ENCODE measurements around the gene SPNS2.

The SPNS2 gene

DNA sequence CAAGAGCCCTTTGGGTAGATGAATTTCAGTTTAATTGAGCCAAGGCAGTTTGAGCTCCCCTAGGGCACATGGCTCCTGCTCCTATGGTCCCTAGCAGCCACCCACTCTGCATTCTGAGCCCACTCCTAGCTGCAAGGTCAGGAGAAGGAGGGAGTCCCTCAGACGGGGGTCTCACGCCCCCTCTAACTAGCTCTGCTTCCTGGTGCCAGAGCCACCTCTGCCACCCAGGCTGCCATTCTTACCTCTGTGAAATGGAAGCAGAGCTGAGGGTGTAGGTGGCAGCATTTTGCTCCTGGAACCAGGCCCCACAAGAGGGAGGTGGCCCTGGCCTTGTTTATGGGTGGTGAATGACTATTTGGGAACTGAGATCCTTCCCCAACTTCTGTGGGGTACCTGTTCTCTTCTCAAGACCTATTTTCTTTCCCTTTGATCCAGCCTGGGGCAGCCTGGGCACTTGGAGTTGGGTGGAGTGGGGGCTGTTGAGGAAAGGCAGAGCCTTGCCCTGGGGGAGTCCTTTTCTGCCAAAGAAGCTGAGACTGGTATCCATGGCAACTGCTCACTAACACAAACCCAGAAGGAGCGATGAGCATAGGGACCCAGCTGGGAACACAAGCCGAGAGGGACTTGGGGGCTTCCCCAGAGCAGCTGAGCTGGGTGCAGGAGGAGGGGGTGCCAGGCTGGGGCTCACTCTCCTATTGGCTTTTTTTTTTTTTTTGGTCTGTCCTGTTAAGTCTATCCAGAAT is 4.8 kb downstream of the SPNS2 start:
- DNase-seq (ENCODE audit: low read depth in 1 of 2, low spot score in 1 of 2) = no peak

DNA sequence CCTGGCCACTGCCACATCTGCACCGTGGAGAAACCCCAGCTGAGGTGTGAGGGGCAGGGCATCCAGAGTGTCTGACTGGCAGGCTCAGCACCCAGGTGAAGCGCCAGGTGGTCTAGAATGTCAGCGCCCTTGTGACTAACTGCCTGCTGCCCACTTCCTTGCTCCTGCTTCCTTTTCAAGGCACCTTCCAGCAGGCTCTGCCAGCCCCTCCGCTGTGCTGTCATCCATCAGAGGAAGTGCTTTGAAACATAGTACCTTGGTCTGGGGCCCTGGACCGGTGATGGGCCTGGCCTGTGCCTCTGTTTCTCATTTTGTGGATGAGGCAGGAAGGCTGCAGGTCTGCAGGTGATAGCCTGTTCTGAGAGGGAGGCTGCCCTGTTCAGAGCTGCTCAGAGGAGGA is 5.5 kb downstream of the SPNS2 start:
- DNase-seq (ENCODE audit: low read depth in 1 of 2, low spot score in 1 of 2) = no peak

GRCh38 chr17:4505187-4505586 is 6.5 kb downstream of the SPNS2 start:
- no peak for DNase-seq (ENCODE audit: low read depth in 1 of 2, low spot score in 1 of 2)

GRCh38 chr17:4506175-4506813 is 7.6 kb downstream of the SPNS2 start:
- DNase-seq (ENCODE audit: low read depth in 1 of 2, low spot score in 1 of 2) = no peak

DNA sequence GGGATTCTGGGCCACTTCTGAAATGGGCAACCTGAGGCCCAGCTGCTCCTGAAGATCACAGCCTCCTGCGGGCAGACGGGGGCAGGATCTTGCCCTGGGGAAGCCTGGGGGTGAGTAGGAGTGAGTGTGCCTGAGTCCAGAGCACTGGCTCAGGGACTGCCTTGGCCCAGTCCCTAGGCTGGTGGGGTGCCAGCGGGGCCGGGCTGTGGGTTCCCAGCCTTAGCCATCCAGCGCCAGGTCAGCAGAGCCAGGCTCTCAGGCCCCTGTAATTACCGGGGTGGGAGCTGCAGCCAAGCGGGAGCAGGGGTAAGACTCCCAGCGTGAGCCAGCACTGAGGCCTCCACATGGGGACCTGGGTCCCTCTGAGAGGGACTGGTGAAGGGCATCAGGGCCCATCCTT is 8.2 kb downstream of the SPNS2 start:
- DNase-seq (ENCODE audit: low read depth in 1 of 2, low spot score in 1 of 2) = no peak

GRCh38 chr17:4507361-4508111 is 8.9 kb downstream of the SPNS2 start:
- DNase-seq (ENCODE audit: low read depth in 1 of 2, low spot score in 1 of 2) = no peak

GRCh38 chr17:4508207-4508606 is 9.5 kb downstream of the SPNS2 start:
- DNase-seq (ENCODE audit: low read depth in 1 of 2, low spot score in 1 of 2) = no peak

- no peak for DNase-seq (ENCODE audit: low read depth in 1 of 2, low spot score in 1 of 2)
Measured at GRCh38 chr17:4509401-4509800, 10.7 kb downstream of the SPNS2 start.

- DNase-seq (ENCODE audit: low read depth in 1 of 2, low spot score in 1 of 2) = no peak
Measured at GRCh38 chr17:4509923-4510617, 11.4 kb downstream of the SPNS2 start.

DNA sequence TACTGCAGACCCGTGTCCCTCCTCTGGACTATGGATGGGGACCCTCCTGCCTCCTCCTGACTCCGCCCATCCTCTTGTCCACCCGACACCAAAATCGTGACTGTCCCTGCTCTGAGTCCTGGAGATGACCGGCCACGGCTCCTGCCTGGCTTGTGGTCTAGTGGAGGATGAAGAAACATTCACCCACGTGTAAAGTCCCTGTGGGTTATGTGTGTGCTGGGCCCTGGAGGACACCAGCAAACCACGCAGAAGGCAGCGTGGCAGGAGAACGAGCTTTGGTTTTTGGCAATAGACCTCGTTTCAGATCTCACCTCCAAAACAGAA is 11.9 kb downstream of the SPNS2 start:
- no peak for DNase-seq (ENCODE audit: low read depth in 1 of 2, low spot score in 1 of 2)

DNA sequence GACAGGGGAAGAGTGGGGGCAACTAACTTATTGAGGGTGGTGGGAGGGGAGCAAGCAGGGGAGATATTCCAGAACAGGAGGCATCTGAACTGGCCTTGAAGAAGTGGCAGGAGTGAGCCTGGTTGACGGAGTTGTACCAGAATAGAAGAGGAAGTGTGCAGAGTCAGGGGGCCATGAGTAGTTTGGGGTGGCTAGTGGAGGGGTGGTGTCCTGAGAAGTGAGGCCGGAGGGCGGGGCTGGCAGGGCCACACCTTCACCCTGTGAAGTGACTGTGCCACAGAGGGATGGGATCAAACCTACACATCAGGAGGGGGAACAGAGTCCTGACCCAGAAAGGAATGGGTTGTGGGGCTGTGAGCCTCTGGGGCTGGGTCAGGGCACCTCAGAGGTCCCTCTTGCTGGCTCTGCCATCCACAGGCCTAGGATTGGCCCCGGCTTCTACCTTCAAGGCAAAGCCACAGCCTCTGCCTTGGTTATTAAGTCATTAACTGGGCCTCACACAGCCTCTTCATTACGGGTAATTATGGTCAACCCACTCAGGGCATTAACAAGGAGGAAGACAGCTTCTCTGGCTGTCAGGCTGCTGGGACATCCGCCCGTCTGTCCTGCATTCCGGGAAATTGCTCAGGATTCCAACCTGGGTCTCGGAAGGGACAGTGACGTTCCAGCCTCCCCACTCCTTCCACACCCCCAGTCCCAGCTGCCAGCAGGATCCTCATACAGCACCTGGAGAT is 12.7 kb downstream of the SPNS2 start:
- DNase-seq (ENCODE audit: low read depth in 1 of 2, low spot score in 1 of 2) = no peak

- DNase-seq (ENCODE audit: low read depth in 1 of 2, low spot score in 1 of 2) = no peak
Measured at GRCh38 chr17:4512156-4513112, 13.8 kb downstream of the SPNS2 start.

DNA sequence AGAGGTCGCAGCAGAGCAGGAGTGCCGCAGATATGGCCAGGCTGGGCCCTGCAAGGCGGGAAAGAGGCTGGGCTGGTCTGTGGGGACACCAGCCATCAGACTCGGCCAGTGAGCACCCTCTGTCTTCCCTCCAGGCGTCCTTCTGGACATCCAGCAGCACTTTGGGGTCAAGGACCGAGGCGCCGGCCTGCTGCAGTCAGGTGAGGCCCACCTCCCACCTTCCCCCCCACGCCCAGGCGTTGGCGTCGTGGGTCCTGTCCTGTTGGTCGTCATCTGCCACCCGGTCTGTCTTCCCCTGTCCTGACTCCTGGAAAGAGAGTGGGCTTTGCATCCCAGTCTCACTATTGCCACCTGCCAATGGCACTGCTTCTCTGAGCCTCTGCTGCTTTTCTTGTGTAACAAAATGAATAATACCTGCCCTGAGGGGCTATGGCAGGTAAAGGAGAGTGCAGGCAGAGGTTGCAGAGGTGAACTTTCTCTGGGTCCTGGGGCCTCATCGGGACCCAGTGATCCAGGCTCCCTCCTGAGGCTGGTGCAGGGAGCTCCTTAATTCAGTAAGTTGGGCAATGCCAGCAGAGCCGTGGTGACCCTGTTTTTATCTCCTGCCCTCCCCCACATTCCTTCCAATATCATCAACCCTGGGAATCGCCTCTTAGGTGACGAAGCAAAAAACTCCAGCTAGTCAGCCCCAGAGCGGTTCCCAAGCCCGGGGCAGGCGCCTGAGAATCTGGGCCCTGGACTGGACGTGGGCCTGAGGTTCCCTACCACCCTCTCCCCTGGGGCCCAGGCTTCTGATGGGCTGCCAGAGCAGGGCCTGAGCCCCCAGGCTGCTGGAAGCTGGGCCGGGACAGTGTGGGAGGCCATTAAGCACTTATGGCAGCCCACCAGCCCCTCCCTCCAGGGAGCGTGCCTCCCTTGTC is 14.7 kb downstream of the SPNS2 start:
- no peak for DNase-seq (ENCODE audit: low read depth in 1 of 2, low spot score in 1 of 2)

- no peak for DNase-seq (ENCODE audit: low read depth in 1 of 2, low spot score in 1 of 2)
Measured at GRCh38 chr17:4514206-4514605, 15.5 kb downstream of the SPNS2 start.

DNA sequence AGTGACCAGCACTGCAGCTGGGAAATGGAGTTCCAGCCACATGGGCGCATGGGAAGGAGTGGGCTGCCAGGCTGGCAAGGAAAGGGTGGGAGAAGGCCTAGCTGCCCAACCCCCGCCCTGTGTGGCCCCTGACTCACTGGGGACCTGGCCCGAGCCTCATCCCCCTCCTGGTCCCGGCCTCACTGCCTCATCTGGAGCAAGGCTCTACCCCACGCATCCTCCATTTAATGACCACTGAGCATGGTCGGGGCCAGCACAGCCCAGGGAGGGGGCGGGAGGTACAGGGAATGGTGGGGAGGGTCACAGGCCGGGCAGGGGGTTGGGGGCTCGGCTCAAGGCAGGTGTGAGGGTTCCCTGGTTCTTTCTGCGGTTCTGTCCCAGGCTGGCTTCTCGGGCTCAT is 16.1 kb downstream of the SPNS2 start:
- no peak for DNase-seq (ENCODE audit: low read depth in 1 of 2, low spot score in 1 of 2)

GRCh38 chr17:4515501-4515900 is 16.8 kb downstream of the SPNS2 start:
- no peak for DNase-seq (ENCODE audit: low read depth in 1 of 2, low spot score in 1 of 2)

- DNase-seq (ENCODE audit: low read depth in 1 of 2, low spot score in 1 of 2) = no peak
Measured at GRCh38 chr17:4516735-4517134, 18.1 kb downstream of the SPNS2 start.

DNA sequence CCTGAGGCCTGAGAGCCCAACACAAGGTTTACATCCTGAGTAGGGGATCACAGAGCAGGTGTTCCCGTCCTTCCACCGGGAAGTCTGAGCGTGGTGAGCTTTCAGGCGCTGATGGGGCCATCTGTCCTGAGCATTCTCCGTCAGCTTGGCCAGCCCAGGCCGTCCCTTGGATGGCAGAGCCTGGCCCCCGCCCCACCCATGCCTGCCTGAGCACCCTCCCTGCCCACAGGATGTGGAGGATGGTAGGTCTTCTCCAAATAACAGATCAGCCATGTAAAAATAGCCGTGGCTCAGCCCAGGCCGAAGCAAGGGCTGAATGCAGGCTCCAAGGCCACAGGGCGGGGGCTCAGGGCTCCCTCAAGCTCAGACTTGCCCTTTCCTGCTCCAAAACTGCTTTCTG is 20.2 kb downstream of the SPNS2 start:
- no peak for DNase-seq (ENCODE audit: low read depth in 1 of 2, low spot score in 1 of 2)

DNA sequence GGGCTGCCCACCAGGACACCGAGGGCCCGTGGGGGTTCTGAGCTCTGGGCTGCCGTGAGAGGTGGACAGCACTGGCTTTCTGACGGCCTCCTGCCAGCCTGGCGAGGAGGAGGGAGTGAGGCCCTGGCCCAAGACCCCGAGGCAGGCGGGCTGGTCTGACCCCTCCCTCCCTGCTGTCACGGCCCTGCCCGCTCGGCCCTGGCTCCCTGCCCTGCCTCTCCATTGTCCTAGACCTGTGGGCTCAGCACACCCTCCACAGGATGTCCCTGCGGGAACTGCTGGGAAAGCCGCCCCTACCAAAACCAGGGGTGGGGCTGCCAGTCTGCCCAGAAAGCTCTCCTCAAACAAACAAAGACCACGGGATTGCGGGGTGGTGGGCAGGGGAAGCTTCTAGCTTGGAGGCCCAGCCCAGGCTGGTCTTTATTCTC is 20.7 kb downstream of the SPNS2 start:
- no peak for DNase-seq (ENCODE audit: low read depth in 1 of 2, low spot score in 1 of 2)
